GM15510 (cell line): ENCODE measurements around the gene ATP6V0E2.

Experiments used
- POLR2A ChIP-seq: IDR thresholded peaks from 3 replicates; pipeline ENCODE4 v1.6.1; 2011; ENCODE audit warnings: borderline replicate concordance; ENCODE audit not compliant: insufficient read length; ENCODE audit errors: extremely low read depth

Gene ATP6V0E2

GRCh38 chr7:149877890-149878522, 4.2 kb downstream of the ATP6V0E2 start:
- no peak for TF ChIP-seq POLR2A

- no peak for TF ChIP-seq POLR2A
These were observed 4.8 kb downstream of the ATP6V0E2 start for GRCh38 chr7:149878523-149878921.

GRCh38 chr7:149879271-149879743, 5.5 kb downstream of the ATP6V0E2 start:
- no peak for TF ChIP-seq POLR2A

GRCh38 chr7:149879766-149880637, 6.2 kb downstream of the ATP6V0E2 start:
- TF ChIP-seq POLR2A = no peak

GRCh38 chr7:149880638-149881311, 7.0 kb downstream of the ATP6V0E2 start:
- TF ChIP-seq POLR2A = no peak

GRCh38 chr7:149881328-149882247, 7.8 kb downstream of the ATP6V0E2 start:
- no peak for TF ChIP-seq POLR2A

- no peak for TF ChIP-seq POLR2A
These were observed 8.7 kb downstream of the ATP6V0E2 start for GRCh38 chr7:149882248-149883047.

- TF ChIP-seq POLR2A = no peak
These were observed 9.3 kb downstream of the ATP6V0E2 start for GRCh38 chr7:149883048-149883438.

- TF ChIP-seq POLR2A = no peak
These were observed 9.7 kb downstream of the ATP6V0E2 start for GRCh38 chr7:149883452-149883861.

GRCh38 chr7:149884016-149884415, 10.2 kb downstream of the ATP6V0E2 start:
- TF ChIP-seq POLR2A = no peak

GRCh38 chr7:149884541-149884940, 10.8 kb downstream of the ATP6V0E2 start:
- TF ChIP-seq POLR2A = no peak

- TF ChIP-seq POLR2A = no peak
These were observed 11.6 kb downstream of the ATP6V0E2 start for GRCh38 chr7:149885191-149886017.

GRCh38 chr7:149886018-149886415, 12.2 kb downstream of the ATP6V0E2 start:
- no peak for TF ChIP-seq POLR2A
